ENCODE data around the gene FAM114A2. TPM values are rescaled to one million over a fixed set of nuclear protein-coding genes. Genes with fewer than 3 reads are reported as not detected.

The FAM114A2 gene
- total and polyA plus RNA-seq, 4 donors, result 5.4 to 18.3 (median 11.6) TPM

- TF ChIP-seq REST (IDR thresholded peaks at IDR 0.05) (no peak), FOXA2 (IDR thresholded peaks at IDR 0.05) (no peak), RAD21 (IDR thresholded peaks at IDR 0.05) (no peak), ZBTB33 (IDR thresholded peaks at IDR 0.05) (no peak), SP1 (IDR thresholded peaks at IDR 0.05) (no peak)
Observed at GRCh38 chr5:154086146-154086545, 47.4 kb upstream of the FAM114A2 start (continued).

- DNase-seq (ENCODE audit: low spot score), result no peak
- Histone ChIP-seq H3K27ac (ENCODE audit: low read depth in 1 of 2, low read length in 2 of 2) (no peak overlapping the region), H3K9me3 (ENCODE audit: control insufficient read depth in 4 of 4, low read length in 3 of 4) (no peaks in the 10 kb centered on the region), H3K27me3 (ENCODE audit: control insufficient read depth in 4 of 4, insufficient read depth in 4 of 4, low read length in 3 of 4) (no peaks in the 10 kb centered on the region), H3K9ac (ENCODE audit: low read depth in 1 of 2, low read length in 2 of 2) (no peak overlapping the region), H3K36me3 (ENCODE audit: control insufficient read depth in 4 of 4, insufficient read depth in 3 of 4, low read depth in 1 of 4, low read length in 3 of 4) (no peaks in the 10 kb centered on the region), H3K4me1 (ENCODE audit: control insufficient read depth in 4 of 4, insufficient read depth in 4 of 4, low read length in 3 of 4) (no peaks in the 10 kb centered on the region), H3K4me3 (ENCODE audit: low read depth in 1 of 3, low read length in 3 of 3) (no peak overlapping the region)
- TF ChIP-seq MAX (IDR thresholded peaks at IDR 0.05) (no peak), ATF3 (IDR thresholded peaks at IDR 0.05) (no peak), GABPA (IDR thresholded peaks at IDR 0.05 in 1 of 2, conservative IDR thresholded peaks at IDR 0.05 in 1 of 2) (no peak), SP1 (IDR thresholded peaks at IDR 0.05) (no peak), EGR1 (IDR thresholded peaks at IDR 0.05; ENCODE audit: low read depth in 2 of 2) (no peak), TAF1 (conservative IDR thresholded peaks at IDR 0.05) (no peak), YY1 (IDR thresholded peaks at IDR 0.05) (no peak), HNF4A (conservative IDR thresholded peaks at IDR 0.05) (no peak)
- 92% methylated on average over 5 of the region's 5 CpGs for WGBS
Observed at GRCh38 chr5:154084062-154084639, 45.4 kb upstream of the FAM114A2 start.

GRCh38 chr5:154081246-154081645 lies 42.5 kb upstream of the FAM114A2 start:
- DNase-seq (ENCODE audit: low spot score), result no peak
- no peaks in the 10 kb centered on the region for H3K27me3 ChIP-seq (ENCODE audit: control insufficient read depth in 4 of 4, insufficient read depth in 4 of 4, low read length in 3 of 4)
- no peak for TF ChIP-seq NR2F2 (IDR thresholded peaks at IDR 0.05)
- TF ChIP-seq SP1 (IDR thresholded peaks at IDR 0.05), result no peak
- TF ChIP-seq GABPA (IDR thresholded peaks at IDR 0.05 in 1 of 2, conservative IDR thresholded peaks at IDR 0.05 in 1 of 2), result no peak
- TF ChIP-seq ZBTB33 (IDR thresholded peaks at IDR 0.05), result no peak
- TF ChIP-seq JUND (IDR thresholded peaks at IDR 0.05), result no peak
- TF ChIP-seq HNF4A (conservative IDR thresholded peaks at IDR 0.05), result no peak
- no peak for TF ChIP-seq ATF3 (IDR thresholded peaks at IDR 0.05)
- TF ChIP-seq RAD21 (IDR thresholded peaks at IDR 0.05), result no peak
- no peak for TF ChIP-seq EGR1 (IDR thresholded peaks at IDR 0.05; ENCODE audit: low read depth in 2 of 2)
- no peak for TF ChIP-seq TAF1 (conservative IDR thresholded peaks at IDR 0.05)
- no peak for TF ChIP-seq REST (IDR thresholded peaks at IDR 0.05)
- no peak for TF ChIP-seq HNF4G (IDR thresholded peaks at IDR 0.05)
- TF ChIP-seq RXRA (IDR thresholded peaks at IDR 0.05), result no peak
- TF ChIP-seq YY1 (IDR thresholded peaks at IDR 0.05), result no peak

More at GRCh38 chr5:154081246-154081645, 42.5 kb upstream of the FAM114A2 start:
- WGBS, result 88% methylated on average over 2 of the region's 2 CpGs
- Histone ChIP-seq H3K9me3 (ENCODE audit: control insufficient read depth in 4 of 4, low read length in 3 of 4) (no peaks in the 10 kb centered on the region), H3K4me1 (ENCODE audit: control insufficient read depth in 4 of 4, insufficient read depth in 4 of 4, low read length in 3 of 4) (peaks cover 0 to 20% (median 17%) of the 10 kb centered on the region in 4 donors), H3K4me3 (ENCODE audit: low read depth in 1 of 3, low read length in 3 of 3) (no peak overlapping the region), H3K9ac (ENCODE audit: low read depth in 1 of 2, low read length in 2 of 2) (no peak overlapping the region), H3K36me3 (ENCODE audit: control insufficient read depth in 4 of 4, insufficient read depth in 3 of 4, low read depth in 1 of 4, low read length in 3 of 4) (no peaks in the 10 kb centered on the region), H3K27ac (ENCODE audit: low read depth in 1 of 2, low read length in 2 of 2) (no peak overlapping the region)

Measured in liver (tissue), 9 donors.